ENCODE results near the gene ARHGAP35.
"Not testable (repeated sequence)": the region's sequence is repeated elsewhere in the genome, so short reads cannot be mapped to it uniquely, and the experiment has no call there.

Gene ARHGAP35

DNA sequence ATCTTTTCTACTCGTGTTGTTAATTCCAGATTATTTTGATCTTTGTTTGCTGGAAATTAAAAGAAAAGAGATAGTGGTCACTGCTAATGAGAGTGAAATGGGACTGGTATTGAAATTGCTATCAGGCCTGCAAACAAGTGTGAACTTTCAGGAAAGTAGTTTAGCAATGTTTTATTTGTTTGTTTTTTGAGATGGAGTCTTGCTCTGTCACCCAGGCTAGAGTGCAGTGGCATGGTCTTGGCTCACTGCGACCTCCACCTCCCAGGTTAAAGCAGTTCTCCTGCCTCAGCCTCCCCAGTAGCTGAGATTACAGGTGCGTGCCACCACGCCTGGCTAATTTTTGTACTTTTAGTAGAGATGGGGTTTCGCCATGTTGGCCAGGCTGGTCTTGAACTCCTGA, 10.4 kb downstream of the ARHGAP35 start:
- DNase-seq (ENCODE audit: low read depth) = not testable (repeated sequence)

GRCh38 chr19:46872967-46873366, 12.2 kb downstream of the ARHGAP35 start:
- no peak for DNase-seq (ENCODE audit: low read depth)

GRCh38 chr19:46875234-46875633, 14.4 kb downstream of the ARHGAP35 start:
- DNase-seq (ENCODE audit: low read depth) = no peak

- no peak for DNase-seq (ENCODE audit: low read depth)
Observed at GRCh38 chr19:46875657-46876056, 14.9 kb downstream of the ARHGAP35 start.

DNA sequence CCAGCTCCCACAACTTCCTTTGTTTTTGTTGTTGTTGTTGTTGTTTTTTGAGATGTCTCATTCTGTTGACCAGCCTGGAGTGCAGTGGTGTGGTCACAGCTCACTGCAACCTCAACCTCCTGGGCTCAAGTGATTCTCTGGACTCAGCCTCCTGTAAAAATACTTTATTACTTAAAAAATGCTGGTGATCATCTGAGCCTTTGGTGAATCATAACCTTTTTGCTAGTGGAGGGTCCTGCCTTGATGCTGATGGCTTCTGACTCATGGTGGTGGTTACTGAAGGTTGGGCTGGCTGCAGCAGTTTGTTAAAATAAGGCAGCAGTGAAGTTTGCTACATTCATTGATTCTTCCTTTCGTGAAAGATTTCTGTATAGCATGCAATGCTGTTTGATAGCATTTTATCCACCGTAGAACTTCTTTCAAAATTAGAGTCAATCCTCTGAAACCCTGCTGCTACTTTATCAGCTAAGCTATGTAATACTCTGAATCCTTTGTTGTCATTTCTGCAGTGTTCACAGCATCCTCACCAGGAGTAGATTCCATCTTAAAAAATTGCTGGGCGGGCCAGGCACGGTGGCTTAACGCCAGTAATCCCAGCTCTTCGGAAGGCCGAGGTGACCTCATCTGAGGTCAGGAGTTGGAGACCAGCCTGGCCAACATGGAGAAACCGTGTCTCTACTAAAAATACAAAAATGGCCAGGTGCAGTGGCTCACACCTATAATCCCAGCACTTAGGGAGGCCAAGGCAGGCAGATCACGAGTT, 18.0 kb downstream of the ARHGAP35 start:
- no peak for DNase-seq (ENCODE audit: low read depth)

DNA sequence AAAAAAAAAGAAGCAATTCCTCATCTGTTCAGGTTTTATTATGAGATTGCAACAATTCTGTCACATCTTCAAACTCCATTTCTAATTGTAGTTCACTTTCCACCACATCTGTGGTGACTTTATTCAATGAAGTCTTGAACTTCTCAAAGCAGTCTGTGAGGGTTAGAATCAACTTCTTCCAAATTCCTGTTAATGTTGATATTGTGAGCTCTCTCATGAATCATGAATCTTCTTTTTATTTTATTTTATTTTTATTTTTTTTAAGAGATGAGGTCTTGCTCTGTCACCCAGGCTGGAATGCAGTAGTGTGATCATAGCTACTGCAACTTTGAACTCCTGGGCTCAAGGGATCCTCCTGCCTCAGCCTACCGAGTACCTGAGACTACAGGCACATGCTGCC, 19.6 kb downstream of the ARHGAP35 start:
- DNase-seq (ENCODE audit: low read depth) = no peak

DNA sequence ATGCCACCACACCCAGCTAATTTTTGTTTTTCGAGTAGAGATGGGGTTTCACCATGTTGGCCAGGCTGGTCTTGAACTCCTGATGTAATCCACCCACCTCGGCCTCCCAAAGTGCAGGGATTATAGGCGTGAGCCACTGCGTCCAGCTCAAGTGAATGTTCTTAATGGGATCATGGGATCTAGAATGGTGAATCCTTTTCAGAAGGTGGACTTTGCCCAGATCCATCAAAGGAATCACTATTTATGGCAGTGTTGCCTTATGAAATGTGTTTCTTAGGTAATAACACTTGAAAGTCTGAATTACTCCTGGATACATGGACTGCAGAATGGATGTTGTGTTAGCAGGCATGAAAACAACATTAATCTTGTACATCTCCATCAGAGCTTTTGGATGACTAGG, 20.3 kb downstream of the ARHGAP35 start:
- no peak for DNase-seq (ENCODE audit: low read depth)

- DNase-seq (ENCODE audit: low read depth) = no peak
Observed at GRCh38 chr19:46882034-46882433, 21.2 kb downstream of the ARHGAP35 start.

- not testable (repeated sequence) for DNase-seq (ENCODE audit: low read depth)
Observed at GRCh38 chr19:46882751-46883150, 22.0 kb downstream of the ARHGAP35 start.

DNA sequence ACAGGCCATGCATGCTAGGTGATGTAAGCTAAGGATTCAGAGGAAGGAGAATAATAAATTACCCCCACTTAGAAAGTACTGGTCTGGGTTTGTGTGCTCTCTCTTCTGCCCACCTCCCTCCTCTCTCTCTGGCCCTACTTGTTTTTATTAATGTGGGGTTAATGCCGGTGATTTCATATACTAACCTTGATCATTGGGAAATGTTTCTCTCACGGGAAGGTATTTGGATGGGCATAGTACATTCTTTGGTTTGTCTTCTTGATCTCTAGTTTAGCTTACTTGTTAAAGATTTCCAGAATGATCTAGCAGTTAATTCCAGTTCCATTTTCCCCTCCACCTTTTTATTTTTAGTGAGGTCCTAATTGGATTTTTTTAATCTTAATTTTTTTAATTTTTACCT, 24.6 kb downstream of the ARHGAP35 start:
- DNase-seq (ENCODE audit: low read depth) = no peak

- DNase-seq (ENCODE audit: low read depth) = no peak
Observed at GRCh38 chr19:46886546-46887239, 25.9 kb downstream of the ARHGAP35 start.

DNA sequence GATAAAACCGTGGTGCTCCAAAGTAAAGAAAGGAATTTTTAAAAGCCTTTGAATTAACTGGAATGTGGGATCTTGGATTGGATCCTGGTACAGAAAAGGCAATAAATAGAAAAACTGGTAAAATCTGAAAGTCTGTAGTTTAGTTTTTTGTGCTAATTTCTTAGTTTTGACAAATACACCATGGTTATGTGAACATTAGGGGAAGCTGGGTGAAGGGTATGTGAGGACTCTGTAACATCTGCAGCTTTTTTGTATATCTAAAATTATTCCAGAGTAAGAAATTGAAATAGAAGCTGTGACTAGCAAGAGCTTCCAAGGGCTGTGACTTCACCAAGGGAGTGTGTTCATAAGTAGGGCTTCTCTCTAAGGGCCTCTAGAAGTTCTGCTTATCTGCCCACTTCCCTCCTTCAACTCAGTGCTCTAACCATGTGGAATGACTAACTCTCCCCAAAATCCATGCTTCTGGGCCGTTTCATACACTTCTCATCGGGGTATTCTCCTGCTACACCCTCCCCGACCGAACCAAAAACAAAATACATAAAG, 26.5 kb downstream of the ARHGAP35 start:
- no peak for DNase-seq (ENCODE audit: low read depth)

- no peak for DNase-seq (ENCODE audit: low read depth)
Observed at GRCh38 chr19:46890423-46891170, 29.8 kb downstream of the ARHGAP35 start.

DNA sequence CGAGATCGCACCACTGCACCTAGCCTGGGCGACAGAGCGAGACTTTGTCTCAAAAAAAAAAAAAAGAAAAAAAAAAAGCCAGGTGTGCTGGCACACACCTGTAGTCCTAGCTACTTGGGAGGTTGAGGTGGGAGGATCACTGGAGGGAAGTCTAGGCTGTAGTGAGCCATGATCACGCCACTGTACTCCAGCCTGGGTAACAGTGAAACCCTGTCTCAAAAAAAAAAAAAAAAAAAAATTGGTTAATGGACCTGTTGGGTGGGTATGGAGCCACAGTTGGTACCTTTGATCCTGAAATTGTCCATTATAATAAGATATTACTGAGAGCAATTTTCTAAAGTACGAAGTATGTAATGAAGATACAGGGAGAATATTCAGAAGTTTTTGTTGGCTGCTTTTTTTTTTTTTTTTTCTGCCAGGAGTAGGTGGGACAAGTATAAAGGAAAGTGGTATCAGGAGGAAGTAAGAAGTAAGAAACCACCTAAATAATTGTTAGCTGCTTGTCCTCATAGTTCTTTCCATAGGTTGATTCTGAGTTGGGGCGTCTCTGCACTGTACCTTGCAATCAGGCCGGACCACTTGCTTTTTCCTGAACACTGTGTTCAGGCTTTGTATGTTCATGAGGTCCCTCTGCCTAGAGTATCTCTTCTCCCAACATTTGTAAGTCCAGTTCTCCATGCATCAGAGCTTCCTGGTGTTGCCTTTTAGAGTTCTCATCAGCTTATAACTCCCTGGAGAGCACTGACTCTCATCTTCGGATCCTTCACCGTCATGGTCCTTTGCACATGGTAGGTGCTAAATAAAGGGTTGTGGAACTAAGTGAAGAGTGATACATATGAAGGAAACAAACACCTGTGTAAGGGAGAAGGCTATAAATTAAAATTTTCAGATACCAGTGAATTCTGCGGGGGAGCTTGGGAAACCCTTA, 31.7 kb downstream of the ARHGAP35 start:
- no peak for DNase-seq (ENCODE audit: low read depth)

GRCh38 chr19:46896076-46896794, 35.4 kb downstream of the ARHGAP35 start:
- no peak for DNase-seq (ENCODE audit: low read depth)

- DNase-seq (ENCODE audit: low read depth) = no peak
Observed at GRCh38 chr19:46898731-46899130, 37.9 kb downstream of the ARHGAP35 start.

- no peak for DNase-seq (ENCODE audit: low read depth)
Observed at GRCh38 chr19:46900341-46900740, 39.5 kb downstream of the ARHGAP35 start.

- no peak for DNase-seq (ENCODE audit: low read depth)
Observed at GRCh38 chr19:46901701-46902401, 41.1 kb downstream of the ARHGAP35 start.

DNA sequence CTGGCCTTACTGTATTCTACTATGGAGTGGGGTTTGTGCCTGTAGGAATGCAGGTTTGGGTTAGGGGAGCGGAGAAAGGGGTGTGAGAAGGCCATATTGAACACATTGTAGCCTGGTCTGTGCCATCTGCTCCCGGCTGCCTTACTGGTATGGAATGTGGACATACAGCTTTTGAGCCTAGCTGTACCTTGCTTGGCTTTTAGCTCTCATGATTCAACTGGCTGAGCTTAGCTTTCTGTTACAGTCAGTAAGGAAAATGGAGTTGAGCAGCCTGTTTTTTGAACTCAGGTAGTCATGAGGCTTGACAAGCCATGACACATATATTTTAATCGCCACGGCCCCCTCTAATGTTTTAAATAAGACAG, 41.6 kb downstream of the ARHGAP35 start:
- DNase-seq (ENCODE audit: low read depth) = no peak

- no peak for DNase-seq (ENCODE audit: low read depth)
Observed at GRCh38 chr19:46903458-46903857, 42.7 kb downstream of the ARHGAP35 start.
